ENCODE measurements around the gene CNIH2. TPM values are rescaled to one million over a fixed set of nuclear protein-coding genes. Genes with fewer than 3 reads are reported as not detected.

The CNIH2 gene
- total and polyA plus RNA-seq, 2 of the 13 experiments (the other 11 are each of a cell fraction or from before 2014, with no cell fraction given) = 0.60 to 0.69 TPM

- TF ChIP-seq SP4 (CRISPR knock-in tag; IDR thresholded peaks at IDR 0.05) (0 out of 2 replicates have a peak, but pooled peaks have one; percentile 34), NCOA2 (CRISPR knock-in tag; IDR thresholded peaks at IDR 0.05) (no peak), FOXP1 (IDR thresholded peaks at IDR 0.05) (no peak), FOXP1 (CRISPR knock-in tag; IDR thresholded peaks at IDR 0.05) (no peak), HCFC1 (IDR thresholded peaks at IDR 0.05; ENCODE audit: low read depth, low read length) (no peak), ZC3H13 (CRISPR knock-in tag; IDR thresholded peaks at IDR 0.05) (0 out of 2 replicates have a peak, but pooled peaks have one; percentile 26), ZNF709 (CRISPR knock-in tag; IDR thresholded peaks at IDR 0.05) (no peak), KDM2A (CRISPR knock-in tag; IDR thresholded peaks at IDR 0.05; ENCODE audit: borderline replicate concordance, low read depth) (peak; percentile 90), ZNF343 (CRISPR knock-in tag; IDR thresholded peaks at IDR 0.05) (0 out of 2 replicates have a peak, but pooled peaks have one; percentile 30), ZSCAN21 (CRISPR knock-in tag; IDR thresholded peaks at IDR 0.05; ENCODE audit: borderline replicate concordance) (no peak), ARID4A (CRISPR knock-in tag; IDR thresholded peaks at IDR 0.05; ENCODE audit: borderline replicate concordance) (peak; percentile 52; the same call in 1 of the 2 replicates), ZNF446 (CRISPR knock-in tag; IDR thresholded peaks at IDR 0.05) (0 out of 2 replicates have a peak, but pooled peaks have one; percentile 24), NONO (IDR thresholded peaks at IDR 0.05) (no peak), NONO (CRISPR knock-in tag; conservative IDR thresholded peaks at IDR 0.05) (0 out of 2 replicates have a peak, but pooled peaks have one; percentile 19), FOXC1 (CRISPR knock-in tag; IDR thresholded peaks at IDR 0.05; ENCODE audit: borderline replicate concordance) (no peak), AGO2 (optimal IDR thresholded peaks at IDR 0.05; ENCODE audit: low read depth, low read length) (peak; percentile 95), ZNF724P (CRISPR knock-in tag; IDR thresholded peaks at IDR 0.05; ENCODE audit: borderline replicate concordance) (peak; percentile 67; the same call in 1 of the 2 replicates), SNAPC2 (CRISPR knock-in tag; IDR thresholded peaks at IDR 0.05) (no peak), TMF1 (CRISPR knock-in tag; IDR thresholded peaks at IDR 0.05; ENCODE audit: low read depth) (peak; percentile 54; the same call in 1 of the 2 replicates), ZBTB8A (CRISPR knock-in tag; IDR thresholded peaks at IDR 0.05; ENCODE audit: borderline replicate concordance, low read depth) (no peak), BORCS8-MEF2B (CRISPR knock-in tag; IDR thresholded peaks at IDR 0.05) (no peak), KAT7 (CRISPR knock-in tag; IDR thresholded peaks at IDR 0.05; ENCODE audit: borderline replicate concordance) (no peak)
- TF ChIP-seq, protein P1, sequence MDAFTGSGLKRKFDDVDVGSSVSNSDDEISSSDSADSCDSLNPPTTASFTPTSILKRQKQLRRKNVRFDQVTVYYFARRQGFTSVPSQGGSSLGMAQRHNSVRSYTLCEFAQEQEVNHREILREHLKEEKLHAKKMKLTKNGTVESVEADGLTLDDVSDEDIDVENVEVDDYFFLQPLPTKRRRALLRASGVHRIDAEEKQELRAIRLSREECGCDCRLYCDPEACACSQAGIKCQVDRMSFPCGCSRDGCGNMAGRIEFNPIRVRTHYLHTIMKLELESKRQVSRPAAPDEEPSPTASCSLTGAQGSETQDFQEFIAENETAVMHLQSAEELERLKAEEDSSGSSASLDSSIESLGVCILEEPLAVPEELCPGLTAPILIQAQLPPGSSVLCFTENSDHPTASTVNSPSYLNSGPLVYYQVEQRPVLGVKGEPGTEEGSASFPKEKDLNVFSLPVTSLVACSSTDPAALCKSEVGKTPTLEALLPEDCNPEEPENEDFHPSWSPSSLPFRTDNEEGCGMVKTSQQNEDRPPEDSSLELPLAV (CRISPR knock-in tag; conservative IDR thresholded peaks at IDR 0.05; ENCODE audit: low read depth) = no peak
These were observed at the start of gene CNIH2 (continued) for GRCh38 chr11:66277471-66278362.

Data from HepG2 (cell line).